Mammary epithelial cell (primary cell): ENCODE measurements around the gene CAMSAP1.

ENCODE experiments used
- EZH2 ChIP-seq: IDR thresholded peaks from 2 replicates; pipeline ENCODE4 v1.6.1; 2012; ENCODE audit warnings: low read length, inconsistent platforms, borderline replicate concordance
- TF ChIP-seq, protein P1 (sequence below), 2 donors: IDR thresholded peaks in 1 of 2; conservative IDR thresholded peaks in 1 of 2; 2 replicates each; pipeline ENCODE4 v1.5.1; 2011 to 2012; ENCODE audit warnings: inconsistent platforms in 2 of 2, low read length in 2 of 2, mild to moderate bottlenecking in 2 of 2, control low read depth in 1 of 2, low read depth in 1 of 2; ENCODE audit not compliant: insufficient read depth in 1 of 2; ENCODE audit errors: extremely low read depth in 1 of 2

GRCh38 chr9:135928731-135929655 lies 21.6 kb upstream of the CAMSAP1 start:
- TF ChIP-seq, protein P1, sequence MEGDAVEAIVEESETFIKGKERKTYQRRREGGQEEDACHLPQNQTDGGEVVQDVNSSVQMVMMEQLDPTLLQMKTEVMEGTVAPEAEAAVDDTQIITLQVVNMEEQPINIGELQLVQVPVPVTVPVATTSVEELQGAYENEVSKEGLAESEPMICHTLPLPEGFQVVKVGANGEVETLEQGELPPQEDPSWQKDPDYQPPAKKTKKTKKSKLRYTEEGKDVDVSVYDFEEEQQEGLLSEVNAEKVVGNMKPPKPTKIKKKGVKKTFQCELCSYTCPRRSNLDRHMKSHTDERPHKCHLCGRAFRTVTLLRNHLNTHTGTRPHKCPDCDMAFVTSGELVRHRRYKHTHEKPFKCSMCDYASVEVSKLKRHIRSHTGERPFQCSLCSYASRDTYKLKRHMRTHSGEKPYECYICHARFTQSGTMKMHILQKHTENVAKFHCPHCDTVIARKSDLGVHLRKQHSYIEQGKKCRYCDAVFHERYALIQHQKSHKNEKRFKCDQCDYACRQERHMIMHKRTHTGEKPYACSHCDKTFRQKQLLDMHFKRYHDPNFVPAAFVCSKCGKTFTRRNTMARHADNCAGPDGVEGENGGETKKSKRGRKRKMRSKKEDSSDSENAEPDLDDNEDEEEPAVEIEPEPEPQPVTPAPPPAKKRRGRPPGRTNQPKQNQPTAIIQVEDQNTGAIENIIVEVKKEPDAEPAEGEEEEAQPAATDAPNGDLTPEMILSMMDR (conservative IDR thresholded peaks at IDR 0.05 in 1 of 2, IDR thresholded peaks at IDR 0.05 in 1 of 2; ENCODE audit: extremely low read depth in 1 of 2, insufficient read depth in 1 of 2, low read depth in 1 of 2, low read length in 2 of 2): no peak
- TF ChIP-seq EZH2: no peak
